ENCODE results near the gene ZNF324. TPM values are rescaled to one million over a fixed set of nuclear protein-coding genes. Genes with fewer than 3 reads are reported as not detected.

Gene ZNF324
- total and polyA plus RNA-seq, 4 donors = 4.6 to 13.9 (median 8.9) TPM

DNA sequence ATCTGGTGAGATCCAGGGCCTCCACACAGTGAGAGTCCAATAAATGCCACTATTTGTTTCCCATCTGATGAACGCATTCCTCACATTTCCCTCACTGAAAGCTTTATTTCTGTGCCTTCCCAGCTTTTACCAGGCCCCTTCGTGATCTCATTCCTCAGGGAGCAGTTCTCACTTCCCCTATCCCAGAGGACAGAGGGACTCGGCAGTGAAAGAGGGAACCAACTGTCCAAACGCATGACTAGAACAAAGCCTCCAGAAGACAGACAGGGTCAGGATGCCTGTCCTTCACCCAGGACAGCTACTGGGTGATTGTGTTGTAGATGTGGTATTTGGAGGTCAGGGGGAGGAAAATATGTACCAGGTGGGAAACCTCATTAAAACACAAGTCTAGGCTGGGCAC lies 54.8 kb downstream of the ZNF324 start:
- Histone ChIP-seq H3K27me3 (ENCODE audit: control insufficient read depth in 3 of 3, insufficient read depth in 3 of 3, low read length in 2 of 3) (no peaks in the 10 kb centered on the region), H3K9me3 (ENCODE audit: control insufficient read depth in 4 of 4, insufficient read depth in 3 of 4, low read length in 3 of 4) (no peaks in the 10 kb centered on the region), H3K4me1 (ENCODE audit: control insufficient read depth in 5 of 5, insufficient read depth in 5 of 5, low read length in 5 of 5) (peaks cover 0 to 18% (median 4%) of the 10 kb centered on the region in 5 donors), H3K36me3 (ENCODE audit: control insufficient read depth in 4 of 4, insufficient read depth in 4 of 4, low read length in 4 of 4) (peaks cover 0 to 4% (median 2%) of the 10 kb centered on the region in 4 donors), H3K4me3 (no peak overlapping the region), H3K27ac (ENCODE audit: low read depth in 1 of 2, low read length in 1 of 2) (no peak overlapping the region), H3K9ac (ENCODE audit: insufficient read depth in 1 of 2, low read length in 2 of 2) (no peak overlapping the region)
- TF ChIP-seq, protein P1, sequence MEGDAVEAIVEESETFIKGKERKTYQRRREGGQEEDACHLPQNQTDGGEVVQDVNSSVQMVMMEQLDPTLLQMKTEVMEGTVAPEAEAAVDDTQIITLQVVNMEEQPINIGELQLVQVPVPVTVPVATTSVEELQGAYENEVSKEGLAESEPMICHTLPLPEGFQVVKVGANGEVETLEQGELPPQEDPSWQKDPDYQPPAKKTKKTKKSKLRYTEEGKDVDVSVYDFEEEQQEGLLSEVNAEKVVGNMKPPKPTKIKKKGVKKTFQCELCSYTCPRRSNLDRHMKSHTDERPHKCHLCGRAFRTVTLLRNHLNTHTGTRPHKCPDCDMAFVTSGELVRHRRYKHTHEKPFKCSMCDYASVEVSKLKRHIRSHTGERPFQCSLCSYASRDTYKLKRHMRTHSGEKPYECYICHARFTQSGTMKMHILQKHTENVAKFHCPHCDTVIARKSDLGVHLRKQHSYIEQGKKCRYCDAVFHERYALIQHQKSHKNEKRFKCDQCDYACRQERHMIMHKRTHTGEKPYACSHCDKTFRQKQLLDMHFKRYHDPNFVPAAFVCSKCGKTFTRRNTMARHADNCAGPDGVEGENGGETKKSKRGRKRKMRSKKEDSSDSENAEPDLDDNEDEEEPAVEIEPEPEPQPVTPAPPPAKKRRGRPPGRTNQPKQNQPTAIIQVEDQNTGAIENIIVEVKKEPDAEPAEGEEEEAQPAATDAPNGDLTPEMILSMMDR (IDR thresholded peaks at IDR 0.05; ENCODE audit: control extremely low read depth, extremely low read depth) = no peak
- ATAC-seq (ENCODE audit: insufficient read depth, low FRiP score) (no peak), DNase-seq (no peak)
- WGBS, 2 donors = 54 to 67% methylated on average over 4 of the region's 4 CpGs

GRCh38 chr19:58522709-58523108 lies 55.8 kb downstream of the ZNF324 start:
- Histone ChIP-seq H3K9ac (ENCODE audit: insufficient read depth in 1 of 2, low read length in 2 of 2) (no peak overlapping the region), H3K4me1 (ENCODE audit: control insufficient read depth in 5 of 5, insufficient read depth in 5 of 5, low read length in 5 of 5) (peaks cover 0 to 17% (median 4%) of the 10 kb centered on the region in 5 donors), H3K36me3 (ENCODE audit: control insufficient read depth in 4 of 4, insufficient read depth in 4 of 4, low read length in 4 of 4) (no peaks in the 10 kb centered on the region), H3K27me3 (ENCODE audit: control insufficient read depth in 3 of 3, insufficient read depth in 3 of 3, low read length in 2 of 3) (no peaks in the 10 kb centered on the region), H3K27ac (ENCODE audit: low read depth in 1 of 2, low read length in 1 of 2) (no peak overlapping the region), H3K4me3 (no peak overlapping the region), H3K9me3 (ENCODE audit: control insufficient read depth in 4 of 4, insufficient read depth in 3 of 4, low read length in 3 of 4) (no peaks in the 10 kb centered on the region)
- TF ChIP-seq, protein P1 (IDR thresholded peaks at IDR 0.05; ENCODE audit: control extremely low read depth, extremely low read depth) = no peak
- 86 to 90% methylated on average over 3 of the region's 3 CpGs for WGBS, 2 donors
- DNase-seq (no peak), ATAC-seq (ENCODE audit: insufficient read depth, low FRiP score) (no peak)

Small RNAs within 50 kb of the gene (small RNA-seq; reads per million reads assigned to genes)
- gene RN7SL693P (ENCODE audit: low replicate concordance) (not detected), gene RNU6-1337P (ENCODE audit: low replicate concordance) (not detected)

Other genes with a start within 250 kb of the ZNF324 start
- 10 to 100 TPM; 19.7 to 41.6 TPM for gene ZNF544, start 238.2 kb upstream of the ZNF324 start, total RNA-seq
- 10 to 100 TPM in 1 of 2 donors, 1 to 10 TPM in 1; 9.6 to 13.8 TPM for gene ZNF544, start 238.2 kb upstream of the ZNF324 start, polyA plus RNA-seq
- 1 to 10 TPM; 5.2 to 8.0 TPM for gene ZNF8, start 188.1 kb upstream of the ZNF324 start, total RNA-seq
- 1 to 10 TPM; 1.2 to 1.8 TPM for gene ZNF8, start 188.1 kb upstream of the ZNF324 start, polyA plus RNA-seq
- 10 to 100 TPM; 31.8 to 58.8 TPM for gene ERVK3-1, start 161.7 kb upstream of the ZNF324 start, total RNA-seq
- 10 to 100 TPM; 38.0 to 38.1 TPM for gene ERVK3-1, start 161.7 kb upstream of the ZNF324 start, polyA plus RNA-seq
- gene ZSCAN22, start 140.1 kb upstream of the ZNF324 start, total RNA-seq = 1 to 10 TPM; 3.7 TPM
- gene ZSCAN22, start 140.1 kb upstream of the ZNF324 start, polyA plus RNA-seq = 1 to 10 TPM in 1 of 2 donors, under 1 TPM in 1; 0.93 to 1.1 TPM
- gene A1BG, start 113.6 kb upstream of the ZNF324 start, total RNA-seq = 10 to 100 TPM in 1 of 2 donors, 1 to 10 TPM in 1; 1.2 to 16.4 TPM
- 10 to 100 TPM; 20.9 to 53.4 TPM for gene A1BG, start 113.6 kb upstream of the ZNF324 start, polyA plus RNA-seq
- gene ZNF497, start 104.3 kb upstream of the ZNF324 start, total RNA-seq = 1 to 10 TPM; 3.5 to 3.8 TPM
- gene ZNF497, start 104.3 kb upstream of the ZNF324 start, polyA plus RNA-seq = 1 to 10 TPM in 1 of 2 donors, under 1 TPM in 1; 0.97 to 1.3 TPM
- 1 to 10 TPM; 2.5 to 3.2 TPM for gene ZNF837, start 86.0 kb upstream of the ZNF324 start, total RNA-seq
- gene ZNF837, start 86.0 kb upstream of the ZNF324 start, polyA plus RNA-seq = 1 to 10 TPM; 1.7 to 2.9 TPM
- gene RPS5, start 79.8 kb upstream of the ZNF324 start, total RNA-seq = 1,000 to 10,000 TPM in 1 of 2 donors, 100 to 1,000 TPM in 1; 927 to 1,036 TPM
- 1,000 to 10,000 TPM; 1,145 to 1,802 TPM for gene RPS5, start 79.8 kb upstream of the ZNF324 start, polyA plus RNA-seq
- 1 to 10 TPM in 1 of 2 donors, under 1 TPM in 1; 0.26 to 1.5 TPM for gene RNF225, start 71.4 kb upstream of the ZNF324 start, total RNA-seq
- under 1 TPM in 1 of 2 donors, not detected in 1; 0.14 TPM for gene RNF225, start 71.4 kb upstream of the ZNF324 start, polyA plus RNA-seq
- gene ZNF584, start 58.4 kb upstream of the ZNF324 start, total RNA-seq = 10 to 100 TPM; 14.4 to 16.9 TPM
- gene ZNF584, start 58.4 kb upstream of the ZNF324 start, polyA plus RNA-seq = 10 to 100 TPM in 1 of 2 donors, 1 to 10 TPM in 1; 6.0 to 13.1 TPM
- gene ZNF132, start 26.9 kb upstream of the ZNF324 start, total RNA-seq = 1 to 10 TPM; 4.4 to 7.4 TPM
- gene ZNF132, start 26.9 kb upstream of the ZNF324 start, polyA plus RNA-seq = 1 to 10 TPM; 1.0 to 1.4 TPM
- 1 to 10 TPM; 8.2 to 9.3 TPM for gene ZNF324B, start 15.5 kb upstream of the ZNF324 start, total RNA-seq
- 1 to 10 TPM; 2.8 to 3.9 TPM for gene ZNF324B, start 15.5 kb upstream of the ZNF324 start, polyA plus RNA-seq
- 10 to 100 TPM; 12.5 to 12.9 TPM for gene ZNF446, start 9.3 kb downstream of the ZNF324 start, total RNA-seq
- gene ZNF446, start 9.3 kb downstream of the ZNF324 start, polyA plus RNA-seq = 1 to 10 TPM; 8.3 to 9.5 TPM
- 10 to 100 TPM in 1 of 2 donors, 1 to 10 TPM in 1; 7.9 to 11.3 TPM for gene SLC27A5, start 44.9 kb downstream of the ZNF324 start, total RNA-seq
- gene SLC27A5, start 44.9 kb downstream of the ZNF324 start, polyA plus RNA-seq = 10 to 100 TPM; 14.6 to 19.0 TPM
- gene ZBTB45, start 52.7 kb downstream of the ZNF324 start, total RNA-seq = 10 to 100 TPM in 1 of 2 donors, 1 to 10 TPM in 1; 6.0 to 20.2 TPM
- gene ZBTB45, start 52.7 kb downstream of the ZNF324 start, polyA plus RNA-seq = 1 to 10 TPM; 7.7 to 9.6 TPM
- 100 to 1,000 TPM; 171 to 250 TPM for gene TRIM28, start 77.0 kb downstream of the ZNF324 start, total RNA-seq
- gene TRIM28, start 77.0 kb downstream of the ZNF324 start, polyA plus RNA-seq = 100 to 1,000 TPM; 175 to 188 TPM
- 100 to 1,000 TPM in 1 of 2 donors, 10 to 100 TPM in 1; 87.7 to 156 TPM for gene CHMP2A, start 88.0 kb downstream of the ZNF324 start, total RNA-seq
- 100 to 1,000 TPM; 227 to 309 TPM for gene CHMP2A, start 88.0 kb downstream of the ZNF324 start, polyA plus RNA-seq
- 10 to 100 TPM; 25.9 to 55.6 TPM for gene UBE2M, start 91.5 kb downstream of the ZNF324 start, total RNA-seq
- gene UBE2M, start 91.5 kb downstream of the ZNF324 start, polyA plus RNA-seq = 10 to 100 TPM; 55.7 to 60.7 TPM
- gene MZF1, start 106.3 kb downstream of the ZNF324 start, total RNA-seq = 10 to 100 TPM; 28.4 to 37.5 TPM
- gene MZF1, start 106.3 kb downstream of the ZNF324 start, polyA plus RNA-seq = 10 to 100 TPM; 19.2 to 31.7 TPM

Measured in lung (tissue), 13 donors.